A673 (cell line): ENCODE data around the gene BTG2. TPM values are rescaled to one million over a fixed set of nuclear protein-coding genes. Genes with fewer than 3 reads are reported as not detected.

Source experiments
- BruUV-seq: library from RNA; stranded (reverse); fragments of 400-500 nt; replicated peaks from 2 replicates; lab custom pipeline; 2021; lab: Mats Ljungman, UMichigan
- CTCF ChIA-PET: fragments of 300-600 bp; sonication (Branson Sonifier 250); formaldehyde crosslinking; loops from one replicate; lab custom pipeline; 2022; ENCODE audit warnings: antibody characterized with exemption; lab: Charles Lee
- POLR2A ChIA-PET: fragments of 300-600 bp; sonication (Branson Sonifier 250); formaldehyde crosslinking; loops from one replicate; lab custom pipeline; 2022; ENCODE audit warnings: antibody characterized with exemption; ENCODE audit not compliant: low non-redundant PET; lab: Charles Lee
- DNase-seq: peaks from one replicate; pipeline ENCODE4 v3.0.0-alpha.2; 2015; ENCODE audit warnings: low spot score
- H3K27ac ChIP-seq: fragments of 200-600 bp; sonication (generic); 2 replicates; pipeline ENCODE4 v1.5.1; 2016; ENCODE audit warnings: mixed run types, low read depth, mild to moderate bottlenecking, mixed read lengths, antibody characterized with exemption, low read length; ENCODE audit not compliant: poor library complexity, severe bottlenecking
- H3K27me3 ChIP-seq: fragments of 200-600 bp; sonication (generic); replicated peaks from 2 replicates; pipeline ENCODE4 v1.6.1; 2017; ENCODE audit warnings: mixed run types, low read depth, mild to moderate bottlenecking, mixed read lengths, antibody characterized with exemption, low read length; ENCODE audit not compliant: insufficient read depth, poor library complexity
- H3K36me3 ChIP-seq: fragments of 200-600 bp; sonication (generic); 2 replicates; pipeline ENCODE4 v1.6.1; 2016; ENCODE audit warnings: mixed run types, mild to moderate bottlenecking, mixed read lengths, antibody characterized with exemption, low read length; ENCODE audit not compliant: insufficient read depth, poor library complexity, severe bottlenecking
- H3K4me1 ChIP-seq: fragments of 200-600 bp; sonication (generic); 2 replicates; pipeline ENCODE4 v1.6.1; 2017; ENCODE audit warnings: mixed run types, mild to moderate bottlenecking, mixed read lengths, antibody characterized with exemption, low read length; ENCODE audit not compliant: insufficient read depth, poor library complexity, severe bottlenecking
- H3K4me3 ChIP-seq: fragments of 200-600 bp; sonication (generic); 2 replicates; pipeline ENCODE4 v1.5.1; 2016; ENCODE audit warnings: low read depth, mixed run types, mild to moderate bottlenecking, mixed read lengths, low read length; ENCODE audit not compliant: poor library complexity, severe bottlenecking
- H3K9me3 ChIP-seq: fragments of 200-600 bp; sonication (generic); 2 replicates; pipeline ENCODE4 v1.6.1; 2016; ENCODE audit warnings: mixed run types, low read depth, mild to moderate bottlenecking, mixed read lengths, antibody characterized with exemption, low read length; ENCODE audit not compliant: poor library complexity, severe bottlenecking
- CTCF ChIP-seq: fragments of 300-800, 200-600 bp; sonication (generic); conservative IDR thresholded peaks from 2 replicates; pipeline ENCODE4 v1.5.1; 2017; ENCODE audit warnings: low read depth, mild to moderate bottlenecking, antibody characterized with exemption, low read length, moderate library complexity, mixed read lengths
- EZH2 ChIP-seq: fragments of 200-600 bp; sonication (generic); IDR thresholded peaks from 2 replicates; pipeline ENCODE4 v1.6.1; 2017; ENCODE audit warnings: borderline replicate concordance, low read depth, mild to moderate bottlenecking, mixed read lengths, antibody characterized with exemption, low read length; ENCODE audit not compliant: poor library complexity, severe bottlenecking
- intact Hi-C: fragments of 100-400 bp; cut with micrococcal nuclease; formaldehyde crosslinking; loops from one replicate; pipeline ENCODE4 v1.10.0; 2022; ENCODE audit not compliant: unreplicated experiment
- total RNA-seq: library from RNA; stranded (reverse); gene quantifications from 2 replicates; pipeline ENCODE4 v1.2.3, GENCODE V29; 2021

Gene BTG2
- total RNA-seq, 1 experiment from 2014 or later = 9.3 TPM

GRCh38 chr1:203325418-203326091, 20.2 kb downstream of the BTG2 start:
- H3K27ac ChIP-seq = no peak overlapping the region
- H3K4me1 ChIP-seq = peaks cover 48% of the 10 kb centered on the region
- CTCF ChIA-PET = no interaction called here
- H3K36me3 ChIP-seq = no peaks in the 10 kb centered on the region
- POLR2A ChIA-PET = no interaction called here
- no peak for DNase-seq
- BruUV-seq = no TSS peak
- no peaks in the 10 kb centered on the region for H3K9me3 ChIP-seq
- no peaks in the 10 kb centered on the region for H3K27me3 ChIP-seq
- H3K4me3 ChIP-seq = no peak overlapping the region
- intact Hi-C loops = no loop called here
- TF ChIP-seq CTCF (no peak), EZH2 (no peak)

GRCh38 chr1:203326830-203327683, 21.7 kb downstream of the BTG2 start:
- DNase-seq = peak; percentile 95
- Histone ChIP-seq H3K27me3 (no peaks in the 10 kb centered on the region), H3K4me1 (peaks cover 39% of the 10 kb centered on the region), H3K36me3 (no peaks in the 10 kb centered on the region), H3K4me3 (peak overlapping the region; percentile 52), H3K27ac (peak overlapping the region; percentile 81), H3K9me3 (no peaks in the 10 kb centered on the region)
- TF ChIP-seq EZH2 = no peak
- TF ChIP-seq CTCF = no peak
- ChIA-PET POLR2A (interaction anchor here (0.5 to 0.6 kb wide), 2 partner anchors 22 to 585 kb away, joined by 3 to 6 read pairs; no protein-coding TSS in a partner anchor), CTCF (interaction anchor here (0.7 to 1.8 kb wide), 7 partner anchors 10 to 386 kb away, joined by 3 to 14 read pairs (median 5); partner anchors contain the start of gene BTG2)
- intact Hi-C loops = no loop called here
- no TSS peak for BruUV-seq

GRCh38 chr1:203327684-203328457, 22.6 kb downstream of the BTG2 start:
- Histone ChIP-seq H3K27me3 (no peaks in the 10 kb centered on the region), H3K36me3 (no peaks in the 10 kb centered on the region), H3K4me3 (peak overlapping the region; percentile 52), H3K4me1 (peaks cover 35% of the 10 kb centered on the region), H3K27ac (peak overlapping the region; percentile 81), H3K9me3 (no peaks in the 10 kb centered on the region)
- POLR2A ChIA-PET = interaction anchor here (0.6 kb wide), 1 partner anchor 584 kb away, joined by 3 read pairs; no protein-coding TSS in a partner anchor
- CTCF ChIA-PET = interaction anchor here (0.7 to 1.8 kb wide), 7 partner anchors 9 to 385 kb away, joined by 3 to 14 read pairs (median 5); partner anchors contain the start of gene BTG2
- BruUV-seq = no TSS peak
- DNase-seq = peak; percentile 77
- peak; percentile 66 for TF ChIP-seq CTCF
- no peak for TF ChIP-seq EZH2
- intact Hi-C loops = loop anchor here (1.0 kb wide), 1 partner anchor 12 kb away; no protein-coding TSS in a partner anchor
